ENCODE data around the gene DLAT. TPM values are rescaled to one million over a fixed set of nuclear protein-coding genes. Genes with fewer than 3 reads are reported as not detected.
"Not testable (repeated sequence)": the region's sequence is repeated elsewhere in the genome, so short reads cannot be mapped to it uniquely, and the experiment has no call there.

The DLAT gene
- total and polyA plus RNA-seq, 2 experiments from 2014 or later = 27.9 to 42.1 TPM

DNA sequence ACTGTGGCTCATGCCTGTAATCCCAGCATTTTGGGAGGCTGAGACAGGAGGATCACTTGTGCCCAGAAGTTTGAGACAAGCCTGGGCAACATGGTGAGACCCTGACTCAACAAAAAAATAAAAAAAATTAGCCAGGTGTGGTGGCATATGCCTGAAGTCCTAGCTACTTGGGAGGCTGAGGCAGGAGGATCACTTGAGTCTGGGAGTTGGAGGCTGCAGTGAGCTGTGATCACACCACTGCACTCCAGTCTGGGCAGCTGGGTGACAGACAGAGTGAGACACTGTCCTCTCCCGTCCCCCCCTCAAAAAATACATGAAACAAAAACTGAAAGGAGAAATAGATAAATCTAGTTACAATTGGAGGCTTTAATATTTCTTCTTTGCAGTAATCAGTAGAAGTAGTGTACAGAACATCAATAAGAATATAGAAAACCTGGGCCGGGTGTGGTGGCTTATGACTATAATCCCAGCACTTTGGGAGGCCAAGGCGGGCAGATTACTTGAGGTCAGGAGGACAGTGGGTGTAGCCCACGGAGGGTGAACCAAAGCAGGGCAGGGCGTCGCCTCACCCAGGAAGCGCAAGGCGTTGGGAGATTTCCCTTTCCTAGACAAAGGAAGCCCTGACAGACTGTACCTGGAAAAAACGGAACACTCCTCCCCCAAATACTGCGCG lies 19.6 kb upstream of the DLAT start:
- H3K4me2 ChIP-seq = no peak overlapping the region

GRCh38 chr11:112006095-112006441 lies 19.1 kb upstream of the DLAT start:
- H2AFZ ChIP-seq; H3K4me1 ChIP-seq (ENCODE audit: insufficient read depth); H3K4me2 ChIP-seq; H3K79me2 ChIP-seq; H3K9me2 ChIP-seq (replicated peaks; ENCODE audit: insufficient read depth); H4K20me1 ChIP-seq (ENCODE audit: insufficient read depth, poor library complexity, severe bottlenecking); H3K4me3 ChIP-seq; H3K9me3 ChIP-seq (ENCODE audit: low read depth); H3K27me3 ChIP-seq; H3K36me3 ChIP-seq (replicated peaks; ENCODE audit: insufficient read depth, low read depth): not testable (repeated sequence)
- H3K27ac ChIP-seq = peak overlapping the region; percentile 62
- 68% methylated on average over 4 of the region's 4 CpGs for WGBS (ENCODE audit: low lambda C conversion rate, missing lambda C conversion rate)
- DNase-seq (ENCODE audit: low spot score) = peak; percentile 30

More for the DNA sequence above, 19.6 kb upstream of the DLAT start:
- DNase-seq (ENCODE audit: low spot score) = no peak
- Histone ChIP-seq H3K27ac (peak overlapping the region; percentile 62), H3K27me3 (no peaks in the 10 kb centered on the region), H3K4me1 (ENCODE audit: insufficient read depth) (no peaks in the 10 kb centered on the region), H4K20me1 (ENCODE audit: insufficient read depth, poor library complexity, severe bottlenecking) (no peaks in the 10 kb centered on the region), H3K79me2 (no peaks in the 10 kb centered on the region), H3K9me2 (replicated peaks; ENCODE audit: insufficient read depth) (no peaks in the 10 kb centered on the region), H2AFZ (no peak overlapping the region), H3K36me3 (replicated peaks; ENCODE audit: insufficient read depth, low read depth) (no peaks in the 10 kb centered on the region), H3K4me3 (no peak overlapping the region), H3K9me3 (ENCODE audit: low read depth) (no peaks in the 10 kb centered on the region)
- WGBS (ENCODE audit: low lambda C conversion rate, missing lambda C conversion rate) = 84% methylated on average over 11 of the region's 11 CpGs
- TF ChIP-seq CTCF (IDR thresholded peaks at IDR 0.05; ENCODE audit: poor library complexity) (no peak), EZH2 (IDR thresholded peaks at IDR 0.05; ENCODE audit: borderline replicate concordance) (no peak), EZH2phosphoT487 (IDR thresholded peaks at IDR 0.05; ENCODE audit: low read depth, severe bottlenecking, unreplicated experiment) (no peak)

DNA sequence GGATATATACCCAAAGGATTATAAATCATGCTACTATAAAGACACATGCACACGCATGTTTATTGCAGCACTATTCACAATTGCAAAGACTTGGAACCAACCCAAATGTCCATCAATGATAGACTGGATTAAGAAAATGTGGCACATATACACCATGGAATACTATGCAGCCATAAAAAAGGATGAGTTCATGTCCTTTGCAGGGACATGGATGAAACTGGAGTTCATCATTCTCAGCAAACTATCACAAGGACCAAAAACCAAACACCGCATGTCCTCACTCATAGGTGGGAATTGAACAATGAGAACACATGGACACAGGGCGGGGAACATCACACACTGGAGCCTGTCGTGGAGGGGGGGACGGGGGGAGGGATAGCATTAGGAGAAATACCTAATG lies 13.8 kb upstream of the DLAT start:
- H3K79me2 ChIP-seq; H3K27ac ChIP-seq; H4K20me1 ChIP-seq (ENCODE audit: insufficient read depth, poor library complexity, severe bottlenecking); H3K9me2 ChIP-seq (replicated peaks; ENCODE audit: insufficient read depth); DNase-seq (ENCODE audit: low spot score); H3K4me1 ChIP-seq (ENCODE audit: insufficient read depth); H3K27me3 ChIP-seq; H3K4me3 ChIP-seq; H3K36me3 ChIP-seq (replicated peaks; ENCODE audit: insufficient read depth, low read depth); H2AFZ ChIP-seq; H3K9me3 ChIP-seq (ENCODE audit: low read depth); H3K4me2 ChIP-seq: not testable (repeated sequence)
- WGBS (ENCODE audit: low lambda C conversion rate, missing lambda C conversion rate) = 96% methylated on average over 5 of the region's 5 CpGs

DNA sequence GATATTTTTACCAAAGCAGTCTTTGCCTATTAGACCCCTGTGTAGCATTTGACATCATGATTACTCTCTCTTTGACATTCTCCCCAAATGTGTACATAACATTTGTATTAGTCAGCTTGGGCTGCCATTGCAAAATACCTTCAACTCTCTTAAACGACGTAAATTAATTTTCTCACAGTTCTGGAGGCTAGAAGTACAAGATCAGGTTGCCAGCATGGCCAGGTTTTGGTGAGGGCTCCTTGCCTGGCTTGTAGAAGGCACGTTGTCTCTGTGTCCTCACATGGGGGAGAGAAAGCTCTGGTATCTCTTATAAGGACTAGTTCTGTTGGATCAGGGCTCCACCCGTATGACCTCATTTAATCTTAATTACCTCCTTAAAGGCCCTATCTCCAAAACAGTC lies 12.3 kb upstream of the DLAT start:
- H3K79me2 ChIP-seq = no peaks in the 10 kb centered on the region
- no peaks in the 10 kb centered on the region for H4K20me1 ChIP-seq (ENCODE audit: insufficient read depth, poor library complexity, severe bottlenecking)
- no peaks in the 10 kb centered on the region for H3K9me3 ChIP-seq (ENCODE audit: low read depth)
- no peaks in the 10 kb centered on the region for H3K4me1 ChIP-seq (ENCODE audit: insufficient read depth)
- no peaks in the 10 kb centered on the region for H3K9me2 ChIP-seq (replicated peaks; ENCODE audit: insufficient read depth)
- no peak overlapping the region for H3K4me3 ChIP-seq
- peak; percentile 12 for DNase-seq (ENCODE audit: low spot score)
- no peaks in the 10 kb centered on the region for H3K27me3 ChIP-seq
- H3K36me3 ChIP-seq (replicated peaks; ENCODE audit: insufficient read depth, low read depth) = no peaks in the 10 kb centered on the region
- peak overlapping the region; percentile 73 for H3K27ac ChIP-seq
- WGBS (ENCODE audit: low lambda C conversion rate, missing lambda C conversion rate) = 69% methylated on average over 4 of the region's 4 CpGs
- no peak overlapping the region for H3K4me2 ChIP-seq
- TF ChIP-seq CTCF (IDR thresholded peaks at IDR 0.05; ENCODE audit: poor library complexity) = no peak
- TF ChIP-seq EZH2 (IDR thresholded peaks at IDR 0.05; ENCODE audit: borderline replicate concordance) = no peak
- TF ChIP-seq EZH2phosphoT487 (IDR thresholded peaks at IDR 0.05; ENCODE audit: low read depth, severe bottlenecking, unreplicated experiment) = no peak
- H2AFZ ChIP-seq = no peak overlapping the region
